ENCODE data around the gene SLC9A7.
"Not testable (repeated sequence)": the region's sequence is repeated elsewhere in the genome, so short reads cannot be mapped to it uniquely, and the experiment has no call there.

The SLC9A7 gene

DNA sequence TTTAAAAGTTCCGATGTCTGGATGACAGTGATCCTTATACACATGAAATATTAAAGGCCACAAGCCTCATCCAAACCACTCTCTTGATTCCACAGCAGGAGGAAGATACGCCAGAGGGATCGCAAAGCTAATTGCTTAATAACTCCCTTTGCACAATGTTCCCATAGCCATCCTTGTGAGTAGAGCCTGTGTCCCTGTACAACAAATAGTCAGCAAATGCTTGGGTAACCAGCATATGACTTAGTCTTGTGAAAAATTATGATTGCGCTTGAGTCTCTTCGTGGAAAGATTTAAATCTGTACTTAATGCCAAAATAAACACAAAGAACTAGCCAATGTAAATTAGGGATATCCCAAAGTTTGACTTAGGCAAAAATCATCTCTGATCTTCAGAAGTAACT is 31.5 kb downstream of the SLC9A7 start:
- H3K4me1 Mint-ChIP-seq = no peaks in the 10 kb centered on the region
- no peak overlapping the region for H3K4me3 Mint-ChIP-seq
- H3K9me3 Mint-ChIP-seq = no peaks in the 10 kb centered on the region
- no peaks in the 10 kb centered on the region for H3K36me3 Mint-ChIP-seq
- no peak for ATAC-seq
- no peak overlapping the region for H3K27ac Mint-ChIP-seq
- DNase-seq (ENCODE audit: low spot score in 2 of 2) = no peak

DNA sequence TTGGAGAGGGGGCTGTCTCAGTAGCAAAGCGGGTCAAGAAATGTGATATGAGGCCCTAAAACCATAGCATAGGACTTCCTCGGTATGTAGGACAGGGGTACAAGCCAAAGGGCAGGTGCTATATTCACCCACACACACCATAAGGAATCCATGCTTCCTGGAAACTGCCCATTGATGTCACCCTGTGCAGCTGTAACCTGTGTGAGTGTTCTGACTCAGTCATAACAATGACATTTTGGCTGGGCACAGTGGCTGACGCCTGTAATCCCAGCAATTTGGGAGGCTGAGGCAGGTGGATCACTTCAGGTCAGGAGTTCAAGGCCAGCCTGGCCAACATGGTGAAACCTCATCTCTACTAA is 35.4 kb downstream of the SLC9A7 start:
- DNase-seq (ENCODE audit: low spot score in 2 of 2); H3K4me1 Mint-ChIP-seq; H3K9me3 Mint-ChIP-seq; H3K4me3 Mint-ChIP-seq; H3K27ac Mint-ChIP-seq; H3K36me3 Mint-ChIP-seq: not testable (repeated sequence)
- ATAC-seq = peak; percentile 63

DNA sequence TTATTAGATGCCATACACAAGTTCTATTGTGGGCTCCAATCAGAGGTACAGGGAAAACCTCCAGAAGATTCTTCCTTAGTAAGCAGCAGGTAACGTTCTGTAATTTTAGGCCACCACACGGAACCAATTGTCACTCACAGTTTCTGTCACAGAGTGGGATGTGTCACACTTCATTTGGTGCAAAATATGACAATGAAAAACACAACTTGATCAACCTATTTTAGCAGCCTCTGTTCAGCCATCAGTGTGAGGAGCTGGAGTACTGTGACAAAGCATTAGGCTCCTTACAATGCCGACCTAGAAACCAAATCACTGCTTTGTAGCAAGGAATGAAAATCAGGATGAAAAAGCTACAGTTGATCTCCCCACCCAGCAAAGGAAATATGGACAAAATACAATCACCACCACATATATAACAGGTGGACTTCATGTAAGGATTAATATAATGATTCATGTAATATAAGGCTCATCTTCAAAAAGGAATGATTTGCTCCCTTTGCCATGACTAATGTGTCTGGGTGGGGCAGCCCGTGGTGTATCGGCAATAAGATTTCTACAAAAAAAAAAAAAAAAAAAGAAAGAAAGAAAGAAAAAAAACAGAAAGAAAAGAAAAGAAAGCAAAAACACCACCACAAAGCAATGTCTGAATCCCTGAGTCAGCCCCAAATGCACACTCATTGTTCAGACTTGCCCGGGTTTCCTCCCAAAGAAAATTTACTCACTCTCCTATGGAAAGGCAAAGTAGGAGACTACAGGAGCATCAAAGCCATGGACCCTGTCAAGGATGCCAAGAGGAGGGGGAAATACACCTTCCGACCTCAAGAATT is 36.0 kb downstream of the SLC9A7 start:
- H3K27ac Mint-ChIP-seq = no peak overlapping the region
- peak; percentile 36 for ATAC-seq
- no peaks in the 10 kb centered on the region for H3K9me3 Mint-ChIP-seq
- no peaks in the 10 kb centered on the region for H3K36me3 Mint-ChIP-seq
- peaks cover 7% of the 10 kb centered on the region for H3K4me1 Mint-ChIP-seq
- DNase-seq (ENCODE audit: low spot score in 2 of 2) = no peak
- H3K4me3 Mint-ChIP-seq = no peak overlapping the region

DNA sequence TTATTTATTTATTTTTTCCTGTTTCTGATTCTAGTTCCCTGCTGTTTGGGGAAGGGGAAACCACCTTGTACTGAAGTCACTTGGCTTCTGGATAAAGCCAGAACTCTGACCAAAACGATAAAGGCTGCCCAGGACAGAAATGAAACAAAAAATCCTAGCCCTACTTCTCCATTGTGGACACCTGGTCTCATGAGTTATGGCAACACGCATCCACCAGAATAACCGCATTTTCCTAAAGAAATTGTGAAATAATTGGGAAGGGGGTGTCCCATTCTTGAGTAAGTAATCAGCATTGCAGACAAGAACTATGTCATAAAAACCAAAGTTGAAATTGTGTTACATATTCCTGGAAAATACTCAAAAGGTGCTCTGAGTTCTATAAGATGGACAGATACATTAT is 42.1 kb downstream of the SLC9A7 start:
- H3K4me1 Mint-ChIP-seq = peaks cover 20% of the 10 kb centered on the region

DNA sequence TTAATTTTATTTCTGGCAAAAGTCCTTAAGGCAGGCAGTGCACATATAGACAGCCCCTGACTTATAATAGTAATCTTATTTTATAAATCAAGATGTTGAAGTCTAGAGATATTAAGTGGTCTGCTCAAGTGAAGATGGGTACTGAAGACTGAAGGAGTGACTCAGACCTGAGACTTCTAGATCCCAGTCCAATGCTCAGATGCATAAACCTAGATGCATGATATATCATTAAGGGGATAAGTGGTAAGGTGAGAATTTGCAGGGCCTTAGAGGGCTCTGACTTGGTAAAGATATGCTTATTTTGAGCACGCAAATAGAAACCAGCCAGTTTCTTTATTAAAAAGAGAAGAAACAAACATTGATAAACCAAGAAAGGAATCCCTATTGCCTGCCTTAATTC is 42.9 kb downstream of the SLC9A7 start:
- Mint-ChIP-seq H3K9me3 (no peaks in the 10 kb centered on the region), H3K4me3 (no peak overlapping the region), H3K36me3 (no peaks in the 10 kb centered on the region), H3K4me1 (peaks cover 26% of the 10 kb centered on the region), H3K27ac (no peak overlapping the region)
- no peak for DNase-seq (ENCODE audit: low spot score in 2 of 2)
- ATAC-seq = no peak

More for the DNA sequence above, 42.1 kb downstream of the SLC9A7 start:
- Mint-ChIP-seq H3K36me3 (no peaks in the 10 kb centered on the region), H3K4me3 (no peak overlapping the region), H3K9me3 (no peaks in the 10 kb centered on the region), H3K27ac (no peak overlapping the region)
- ATAC-seq (no peak), DNase-seq (ENCODE audit: low spot score in 2 of 2) (no peak)

DNA sequence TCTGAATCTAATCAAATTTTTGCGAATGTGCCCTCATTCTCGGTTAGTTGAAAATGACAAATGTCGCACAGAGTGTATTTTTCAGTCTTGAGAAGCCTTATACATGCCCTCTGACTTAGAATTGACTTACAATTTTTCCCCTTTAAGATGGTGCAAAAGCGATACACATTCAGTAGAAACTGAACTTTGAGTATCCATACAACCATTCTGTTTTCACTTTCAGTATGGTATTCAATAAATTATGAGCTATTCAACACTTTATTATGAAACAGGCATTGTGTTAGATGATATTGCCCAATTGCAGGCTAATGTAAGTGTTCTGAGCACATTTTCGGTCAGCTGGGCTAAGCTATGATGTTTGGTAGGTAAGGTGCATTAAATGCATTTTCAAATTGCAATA is 43.4 kb downstream of the SLC9A7 start:
- Mint-ChIP-seq H3K4me3 (peak overlapping the region; percentile 22), H3K36me3 (no peaks in the 10 kb centered on the region), H3K9me3 (no peaks in the 10 kb centered on the region), H3K27ac (no peak overlapping the region), H3K4me1 (peaks cover 27% of the 10 kb centered on the region)
- DNase-seq (ENCODE audit: low spot score in 2 of 2) = no peak
- peak; percentile 51 for ATAC-seq

DNA sequence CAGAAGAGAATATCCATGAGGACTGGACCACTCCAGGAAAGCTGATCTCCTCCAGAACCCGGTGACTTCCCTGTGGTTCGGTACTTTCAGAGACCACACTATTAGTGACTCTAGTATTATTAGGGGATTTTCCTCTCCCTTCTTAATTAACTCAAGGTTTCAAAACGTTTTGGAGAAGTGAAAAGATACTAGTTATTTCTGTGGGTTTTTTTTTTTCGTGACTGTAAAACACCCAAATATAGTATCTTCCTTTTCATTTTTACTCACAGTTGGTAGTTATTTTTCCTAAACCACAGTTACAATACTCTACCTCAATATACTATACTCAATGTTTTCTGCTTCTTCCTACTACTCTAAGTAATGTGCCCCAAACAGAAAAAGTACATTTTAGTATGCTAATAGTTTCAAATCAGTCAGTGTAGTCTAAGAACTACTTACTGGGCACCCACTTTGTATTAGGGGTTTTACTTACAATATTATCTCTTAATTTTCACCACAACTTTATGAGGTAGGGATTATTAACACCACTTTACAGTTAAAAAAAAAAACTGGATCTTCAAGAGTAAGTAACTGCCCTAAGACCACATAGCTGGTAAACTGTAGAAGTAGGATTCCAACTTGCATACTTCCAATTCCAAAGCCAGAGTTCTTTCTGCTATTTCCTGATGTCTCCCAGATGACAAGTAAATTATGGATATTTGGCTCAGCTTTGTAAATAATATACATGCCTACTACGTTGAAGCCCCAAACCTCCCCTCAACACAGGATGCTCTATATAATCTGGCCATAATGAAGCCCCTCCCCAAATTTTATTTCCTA is 45.0 kb downstream of the SLC9A7 start:
- ATAC-seq (peak; percentile 72), DNase-seq (ENCODE audit: low spot score in 2 of 2) (no peak)
- Mint-ChIP-seq H3K4me1 (peaks cover 33% of the 10 kb centered on the region), H3K36me3 (no peaks in the 10 kb centered on the region), H3K27ac (peak overlapping the region; percentile 14), H3K9me3 (no peaks in the 10 kb centered on the region), H3K4me3 (peak overlapping the region; percentile 22)

DNA sequence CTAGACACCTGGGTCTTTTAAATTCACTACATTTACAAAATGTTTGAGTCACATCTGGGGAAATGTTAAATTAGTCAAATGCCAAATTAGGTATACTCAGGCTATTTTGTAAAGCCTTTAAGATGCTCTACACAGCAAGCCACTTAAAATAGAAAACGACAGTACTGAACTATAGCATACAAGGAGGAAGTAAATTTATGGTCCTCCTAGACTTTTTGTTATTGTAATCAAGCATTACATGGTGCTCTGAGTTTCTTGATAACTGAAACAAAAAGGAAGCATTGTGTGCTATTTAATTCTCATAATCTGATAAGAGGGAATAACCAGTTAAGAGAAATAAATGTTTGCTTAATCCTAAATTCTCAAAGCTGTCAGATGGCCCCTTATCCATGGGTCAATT is 46.2 kb downstream of the SLC9A7 start:
- DNase-seq (ENCODE audit: low spot score in 2 of 2) = no peak
- Mint-ChIP-seq H3K4me1 (peaks cover 33% of the 10 kb centered on the region), H3K27ac (no peak overlapping the region), H3K9me3 (no peaks in the 10 kb centered on the region), H3K36me3 (no peaks in the 10 kb centered on the region), H3K4me3 (no peak overlapping the region)
- no peak for ATAC-seq

DNA sequence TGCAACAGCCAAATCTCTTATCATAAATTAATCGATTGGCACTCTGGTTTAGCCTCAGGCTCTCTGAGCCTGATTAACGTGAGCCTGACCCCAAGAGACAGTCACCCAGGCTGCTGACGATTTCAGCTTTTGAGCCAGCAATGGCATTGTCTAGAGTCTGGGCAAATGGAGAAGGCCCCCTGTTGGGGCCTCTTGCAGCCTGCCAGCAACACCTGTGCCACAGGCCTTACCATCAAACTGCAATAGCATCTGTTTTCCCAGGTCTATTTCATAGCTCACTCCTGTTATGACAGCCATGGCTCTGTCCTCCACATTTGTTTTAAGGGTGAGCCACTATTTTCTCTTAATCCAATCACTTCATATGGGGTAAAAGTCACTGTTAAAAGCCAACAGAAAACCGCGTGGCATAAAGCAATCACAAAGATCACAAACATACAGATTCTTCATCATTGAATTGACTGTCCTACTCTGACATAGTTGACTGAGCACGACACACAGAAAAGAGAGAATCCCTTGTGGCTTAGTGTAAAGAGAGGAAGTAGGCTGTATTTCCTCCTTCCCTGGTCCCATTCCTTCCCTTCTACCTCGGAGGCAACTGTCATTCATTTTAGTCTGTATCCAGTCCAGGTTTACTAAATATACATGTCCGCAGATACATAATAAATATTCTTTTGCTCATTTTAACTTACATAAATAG is 47.8 kb downstream of the SLC9A7 start:
- Mint-ChIP-seq H3K36me3 (no peaks in the 10 kb centered on the region), H3K4me3 (peak overlapping the region; percentile 15), H3K27ac (peak overlapping the region; percentile 78), H3K4me1 (peaks cover 33% of the 10 kb centered on the region), H3K9me3 (no peaks in the 10 kb centered on the region)
- no peak for DNase-seq (ENCODE audit: low spot score in 2 of 2)
- peak; percentile 59 for ATAC-seq

DNA sequence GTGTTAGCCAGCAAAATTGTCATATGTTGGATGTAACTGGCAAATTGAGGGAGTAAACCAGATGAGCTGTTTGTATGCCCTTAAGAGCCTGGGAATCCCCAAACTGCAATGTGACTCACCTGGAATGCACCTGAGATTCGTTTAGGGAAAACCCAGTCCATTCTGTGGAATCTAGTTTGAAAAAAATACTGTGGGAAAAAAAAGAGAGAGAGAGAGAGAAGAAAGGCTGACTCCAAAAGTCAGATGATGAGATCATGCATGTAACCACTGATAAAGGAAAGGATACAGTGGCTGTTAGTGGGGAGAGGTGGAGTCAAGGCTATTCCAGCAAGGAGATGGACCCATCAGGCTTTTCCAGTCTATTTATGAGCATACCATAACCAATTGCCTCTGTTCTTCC is 48.5 kb downstream of the SLC9A7 start:
- Mint-ChIP-seq H3K27ac (peak overlapping the region; percentile 78), H3K36me3 (no peaks in the 10 kb centered on the region), H3K4me3 (peak overlapping the region; percentile 15), H3K4me1 (peaks cover 38% of the 10 kb centered on the region), H3K9me3 (no peaks in the 10 kb centered on the region)
- DNase-seq (ENCODE audit: low spot score in 2 of 2) (no peak), ATAC-seq (peak; percentile 13)

DNA sequence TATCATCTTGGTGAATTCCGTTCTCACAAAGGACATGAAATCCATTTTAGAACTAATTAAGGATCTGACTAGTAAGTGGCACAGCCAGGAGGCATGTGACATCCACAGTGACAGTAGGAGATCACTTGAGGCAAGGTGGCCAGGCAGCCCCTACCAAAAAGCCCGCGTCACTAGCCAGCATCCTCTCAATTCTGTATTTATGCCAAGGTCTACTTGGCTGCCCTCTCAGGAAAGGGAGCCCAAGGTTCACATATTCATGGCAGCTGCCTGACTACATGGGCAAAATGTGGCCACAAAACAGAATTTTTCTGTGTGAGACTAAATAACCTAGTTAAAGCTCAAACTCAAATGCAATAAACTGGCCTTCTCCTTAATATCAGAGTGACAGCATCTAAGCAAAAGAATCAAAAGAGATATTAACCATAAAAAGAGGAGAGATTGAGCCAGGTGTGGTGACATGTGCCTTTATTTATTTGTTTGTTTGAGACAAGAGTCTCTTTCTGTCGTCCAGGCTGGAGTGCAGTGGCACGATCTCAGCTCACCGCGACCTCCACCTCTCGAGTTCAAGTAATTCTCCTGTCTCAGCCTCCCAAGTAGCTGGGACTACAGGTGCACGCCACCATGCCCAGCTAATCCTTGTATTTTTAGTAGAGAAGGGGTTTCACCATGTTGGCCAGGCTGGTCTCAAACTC is 51.5 kb downstream of the SLC9A7 start:
- ATAC-seq = no peak
- no peak overlapping the region for H3K27ac Mint-ChIP-seq
- peaks cover 51% of the 10 kb centered on the region for H3K4me1 Mint-ChIP-seq

DNA sequence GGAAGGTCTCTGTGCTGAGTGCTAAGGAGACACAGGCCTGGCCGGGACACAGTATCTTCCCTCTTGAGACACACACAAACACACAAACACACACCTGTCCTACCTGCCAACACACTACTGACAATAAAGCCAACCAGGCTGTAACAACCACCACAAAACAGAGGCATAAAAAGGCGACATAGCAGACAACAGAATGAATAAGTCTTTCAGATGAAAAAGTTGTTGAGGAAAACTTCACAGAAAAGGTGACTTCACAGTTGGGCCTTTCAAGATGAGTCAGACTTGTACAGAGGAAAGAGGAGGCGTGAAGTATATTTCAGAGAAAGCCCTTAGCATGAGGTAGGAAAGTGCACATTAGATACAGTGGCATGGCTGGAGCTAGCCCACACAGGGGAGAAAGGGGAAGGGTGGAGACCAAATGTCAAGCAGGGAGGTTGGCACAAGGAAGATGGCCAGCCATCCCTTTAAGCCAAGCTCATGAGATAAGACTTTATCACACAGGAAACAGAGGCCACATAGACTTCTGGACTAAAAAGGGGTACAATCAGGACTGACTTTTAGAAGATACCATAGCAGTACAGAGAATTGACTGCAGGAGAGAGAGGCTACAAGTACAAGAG is 54.0 kb downstream of the SLC9A7 start:
- ATAC-seq (peak; percentile 99), DNase-seq (ENCODE audit: low spot score in 2 of 2) (peak; percentile 9 to 57)
- Mint-ChIP-seq H3K9me3 (no peaks in the 10 kb centered on the region), H3K4me3 (peak overlapping the region; percentile 54), H3K36me3 (no peaks in the 10 kb centered on the region), H3K4me1 (peaks cover 27% of the 10 kb centered on the region), H3K27ac (peak overlapping the region; percentile 74)

More for the DNA sequence above, 51.5 kb downstream of the SLC9A7 start:
- DNase-seq (ENCODE audit: low spot score in 2 of 2) = no peak
- no peaks in the 10 kb centered on the region for H3K36me3 Mint-ChIP-seq
- H3K9me3 Mint-ChIP-seq = no peaks in the 10 kb centered on the region
- no peak overlapping the region for H3K4me3 Mint-ChIP-seq

DNA sequence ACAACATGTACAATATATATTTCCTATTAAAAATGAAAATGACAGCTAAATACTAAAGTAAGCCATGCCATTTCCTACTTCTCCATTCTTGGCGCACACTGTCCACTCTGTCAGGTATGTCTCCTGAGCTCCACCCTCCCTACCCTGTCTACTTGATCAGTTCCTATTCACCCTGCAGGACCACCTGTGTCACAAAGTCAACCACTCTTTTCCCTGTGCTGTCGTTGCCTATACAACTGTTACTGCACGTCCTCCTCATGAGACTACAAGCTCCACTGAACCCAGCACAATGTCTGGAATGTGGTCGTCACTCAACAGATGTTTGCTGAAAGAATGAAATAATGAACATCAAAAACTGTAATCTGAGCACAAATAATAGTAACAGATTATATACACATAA is 54.9 kb downstream of the SLC9A7 start:
- Mint-ChIP-seq H3K36me3 (no peaks in the 10 kb centered on the region), H3K4me1 (peaks cover 24% of the 10 kb centered on the region), H3K4me3 (no peak overlapping the region), H3K9me3 (no peaks in the 10 kb centered on the region), H3K27ac (peak overlapping the region; percentile 74)
- DNase-seq (ENCODE audit: low spot score in 2 of 2) (no peak), ATAC-seq (no peak)

DNA sequence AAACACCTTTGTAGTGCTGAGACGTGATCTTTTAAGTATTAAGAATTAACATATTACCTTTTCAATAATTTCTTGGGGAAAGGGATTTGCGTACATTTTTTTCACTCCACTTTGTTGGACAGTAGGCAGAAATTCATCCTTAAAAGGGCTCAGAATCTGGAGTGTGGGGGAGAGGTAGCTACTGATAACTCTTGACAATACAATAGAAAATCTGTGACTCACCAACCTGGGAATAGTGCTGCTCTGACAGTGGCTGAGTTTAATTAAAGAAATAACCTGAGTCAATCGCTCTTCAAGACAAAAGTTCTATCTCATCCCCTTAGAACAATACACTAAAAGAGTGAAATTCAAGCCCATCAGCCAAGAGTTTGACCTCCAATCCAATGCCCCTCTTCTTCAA is 60.2 kb downstream of the SLC9A7 start:
- no peaks in the 10 kb centered on the region for H3K9me3 Mint-ChIP-seq
- DNase-seq (ENCODE audit: low spot score in 2 of 2) (no peak), ATAC-seq (no peak)
- no peak overlapping the region for H3K4me3 Mint-ChIP-seq
- H3K36me3 Mint-ChIP-seq = no peaks in the 10 kb centered on the region
- peaks cover 3% of the 10 kb centered on the region for H3K4me1 Mint-ChIP-seq
- no peak overlapping the region for H3K27ac Mint-ChIP-seq

DNA sequence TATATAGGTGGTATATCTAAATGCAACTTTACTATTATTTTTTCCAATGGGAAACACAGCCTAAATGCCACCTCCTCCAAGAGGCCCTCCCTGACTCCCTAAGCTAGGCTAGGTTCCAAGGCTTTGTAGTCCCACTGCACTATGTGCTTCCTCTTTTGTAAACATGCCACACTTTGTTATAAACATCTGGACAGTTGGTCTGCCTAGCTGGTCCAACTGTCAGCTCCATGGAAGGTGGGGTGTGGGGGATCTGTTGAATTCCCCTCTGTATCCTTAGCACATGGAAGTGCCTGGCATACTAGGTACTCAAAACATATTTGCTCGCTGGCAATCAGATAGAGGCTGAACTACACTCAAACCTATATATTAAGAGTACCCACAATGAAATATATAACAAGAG is 63.4 kb downstream of the SLC9A7 start:
- Mint-ChIP-seq H3K27ac (no peak overlapping the region), H3K4me3 (no peak overlapping the region), H3K4me1 (no peaks in the 10 kb centered on the region), H3K9me3 (no peaks in the 10 kb centered on the region), H3K36me3 (no peaks in the 10 kb centered on the region)
- no peak for DNase-seq (ENCODE audit: low spot score in 2 of 2)
- ATAC-seq = no peak
